Activated CD4-positive, CD25-positive, alpha-beta regulatory T cell (primary cell): Measurements from ENCODE around the gene NAT9.

Source experiments
- DNase-seq, 4 experiments: peaks; one replicate each; lab custom pipeline; 2025; lab: John Stamatoyannopoulos, UW

The NAT9 gene

DNA sequence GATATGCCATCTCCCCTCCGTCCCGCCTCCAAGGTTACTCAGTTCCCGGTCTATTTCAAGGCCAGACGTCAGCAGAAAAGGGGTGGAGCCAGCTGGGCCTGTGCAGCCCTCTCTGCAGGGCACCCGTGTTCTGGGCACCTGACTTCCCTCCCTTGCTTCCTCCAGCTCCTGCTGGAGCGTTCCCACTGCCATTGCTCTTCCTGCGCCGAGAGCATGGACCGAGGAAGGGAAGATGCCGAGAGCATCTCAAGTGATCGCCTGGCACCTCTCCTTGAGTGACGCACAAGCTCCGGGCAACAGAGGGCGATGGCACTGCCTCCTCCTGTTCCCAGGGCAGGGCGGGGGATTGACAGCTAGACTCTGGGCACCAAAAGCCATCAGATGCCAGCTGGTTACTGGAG is 29.4 kb upstream of the NAT9 start:
- DNase-seq, result no peak

DNA sequence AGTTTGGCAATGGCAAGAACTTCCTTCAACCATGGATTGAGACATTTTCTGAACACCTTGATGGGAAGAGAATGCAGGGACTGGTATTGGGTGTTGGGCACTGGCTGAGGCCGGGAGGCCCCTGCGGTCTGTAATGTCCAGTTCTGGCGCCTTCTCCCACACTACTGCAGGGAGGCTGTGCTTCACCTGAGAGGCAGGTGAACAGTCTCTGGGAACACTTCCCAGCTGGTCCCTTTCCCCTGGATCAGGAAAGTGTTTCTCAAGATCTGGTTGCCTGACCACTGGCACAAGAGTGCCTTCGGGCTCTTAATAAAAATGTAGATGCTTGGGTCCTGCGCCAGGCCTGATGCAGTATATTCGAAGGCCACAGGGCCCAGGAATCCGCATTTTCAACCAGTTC is 28.5 kb upstream of the NAT9 start:
- DNase-seq, result no peak

DNA sequence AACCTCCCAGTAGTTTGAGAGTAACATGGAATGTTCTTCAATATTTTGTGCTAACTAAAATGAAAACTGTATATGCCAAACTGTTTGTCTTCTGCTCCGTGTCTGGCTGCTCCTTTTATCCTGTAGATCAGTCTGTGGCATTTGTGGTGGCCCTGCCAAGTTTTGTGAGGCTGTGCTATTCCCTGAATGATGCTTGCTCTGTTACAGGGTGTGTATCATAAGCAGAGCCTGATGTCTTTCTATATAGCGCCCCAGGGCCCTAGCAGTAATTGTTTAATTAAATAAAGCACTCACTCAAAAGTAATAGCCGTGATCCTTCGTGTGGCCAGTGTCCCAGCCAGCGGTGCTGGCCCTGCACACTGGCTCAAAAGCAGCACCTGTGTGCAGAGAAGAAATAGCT is 27.8 kb upstream of the NAT9 start:
- no peak for DNase-seq

DNA sequence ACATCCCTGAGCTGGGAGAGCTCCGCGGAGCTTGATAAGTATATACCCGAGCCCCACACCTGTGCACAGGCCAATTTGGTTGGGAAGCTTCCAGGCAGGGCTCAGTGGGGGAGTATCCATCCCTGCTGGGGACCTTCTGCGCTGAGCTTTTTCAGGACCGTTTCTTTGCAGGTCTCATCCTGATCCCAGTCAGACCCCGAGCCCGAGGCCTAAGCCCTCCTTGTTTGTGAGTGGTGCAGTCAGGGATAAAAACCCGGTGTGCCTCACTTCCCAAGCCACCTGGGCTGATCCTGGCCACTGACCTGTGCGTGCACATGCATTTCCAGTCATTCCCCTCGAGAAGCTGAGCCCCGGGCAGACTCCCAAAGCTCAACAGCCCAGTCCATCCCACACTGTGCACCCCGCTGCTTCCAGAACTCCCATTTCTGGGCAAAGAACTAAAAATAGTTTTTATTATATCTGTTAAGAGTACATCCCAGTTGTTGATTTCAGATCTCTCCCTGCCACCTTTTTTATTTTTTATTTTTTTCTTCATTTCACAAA is 27.3 kb upstream of the NAT9 start:
- no peak for DNase-seq

DNA sequence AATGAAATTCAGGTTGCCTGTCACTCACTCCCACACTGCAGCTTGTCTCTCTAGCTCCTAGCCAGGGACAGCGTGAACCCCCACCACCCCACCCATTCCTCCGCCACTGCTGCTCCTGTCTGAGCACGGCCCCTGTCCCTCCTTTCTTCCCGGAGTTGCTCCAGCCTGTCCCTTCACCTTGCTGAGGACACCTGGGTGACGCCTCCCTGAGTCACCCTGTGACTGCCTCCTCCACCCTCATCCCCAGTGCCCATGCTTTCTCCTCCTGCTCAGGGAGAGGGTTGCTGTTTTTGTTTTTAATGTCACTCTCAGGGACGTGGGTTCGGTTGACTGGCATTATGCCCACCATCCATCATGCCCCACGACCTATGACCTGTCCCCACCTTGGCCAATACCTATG is 25.8 kb upstream of the NAT9 start:
- no peak for DNase-seq

DNA sequence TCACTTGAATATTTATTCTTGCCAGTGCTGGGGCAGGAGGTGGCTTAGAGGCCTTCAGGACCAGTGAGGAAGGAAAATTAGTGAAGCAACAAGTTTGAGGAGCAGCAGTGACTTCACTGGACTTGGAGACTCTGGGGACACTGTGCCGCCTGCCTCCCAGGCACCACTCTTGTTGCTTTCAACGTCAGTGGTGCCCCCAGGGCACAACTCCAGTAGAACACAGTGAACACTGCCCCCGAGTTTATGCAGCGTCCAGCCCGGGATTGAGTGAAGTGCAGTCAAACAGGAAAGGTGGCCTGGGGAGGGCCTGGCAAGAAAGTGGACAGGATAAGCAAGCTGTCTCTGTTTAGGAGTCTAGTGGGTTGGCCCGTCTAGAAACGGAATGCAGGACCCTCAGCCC is 24.4 kb upstream of the NAT9 start:
- no peak for DNase-seq

DNA sequence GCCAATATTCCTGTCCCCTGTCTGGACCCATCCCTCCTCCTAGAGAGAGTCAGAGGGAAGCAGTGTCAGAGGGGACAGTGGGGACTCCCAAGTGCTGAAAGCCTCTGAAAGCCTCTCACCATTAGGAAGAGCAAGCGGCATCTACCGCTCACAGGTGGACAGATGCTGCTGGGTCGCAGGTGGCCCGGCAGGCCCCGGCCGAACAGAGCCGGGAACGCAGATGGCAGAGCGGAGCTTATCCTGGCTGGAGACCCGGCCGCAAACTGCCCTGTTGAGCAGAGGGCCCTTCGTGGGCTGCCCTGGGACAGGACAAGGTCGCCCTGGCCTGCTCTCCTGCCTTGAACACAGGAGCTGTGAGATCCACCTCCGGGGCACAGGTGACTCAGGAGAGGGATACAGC is 23.0 kb upstream of the NAT9 start:
- DNase-seq, result no peak

DNA sequence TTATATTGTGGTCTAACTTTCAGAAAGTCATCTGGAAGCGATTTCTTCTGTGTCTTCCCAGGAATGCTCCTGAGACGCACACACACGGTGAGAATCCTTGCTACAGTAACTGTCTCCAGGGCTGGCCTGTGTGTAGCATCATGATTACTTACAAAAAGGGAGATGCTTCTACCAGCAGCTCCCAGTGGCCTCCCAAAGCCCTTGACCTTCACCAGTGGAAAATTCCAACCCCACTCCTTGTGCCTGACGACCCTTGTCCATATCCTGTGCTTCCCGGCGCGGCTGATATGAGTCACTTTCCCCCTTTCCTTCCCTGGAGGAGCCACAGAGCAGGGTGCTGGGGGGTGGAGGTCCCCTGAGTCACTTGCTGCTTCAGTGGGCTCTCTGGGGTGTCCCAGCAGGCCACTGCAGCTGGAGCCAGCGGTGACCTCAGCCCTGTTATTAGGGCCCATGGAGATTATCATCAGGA is 22.1 kb upstream of the NAT9 start:
- no peak for DNase-seq

DNA sequence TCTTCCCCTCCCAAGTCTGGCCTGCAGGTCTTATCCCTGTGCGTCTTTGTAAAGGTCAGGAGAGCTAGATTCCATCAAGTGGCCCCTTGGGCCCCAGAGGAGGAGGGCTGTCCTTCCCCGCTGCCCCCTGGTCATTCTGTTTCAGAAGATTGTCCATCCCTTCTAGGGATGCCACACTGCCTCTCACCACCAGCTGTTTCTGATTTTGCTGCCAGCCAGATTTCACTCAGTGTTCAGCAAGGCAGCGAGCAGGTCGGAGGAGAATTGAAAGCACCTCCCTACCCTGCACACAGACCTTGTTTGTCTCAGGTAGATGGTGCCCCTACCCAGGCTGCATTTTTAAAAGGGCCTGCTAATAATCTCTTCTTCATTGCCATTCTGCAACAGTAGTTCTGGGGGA is 21.7 kb upstream of the NAT9 start:
- no peak for DNase-seq

DNA sequence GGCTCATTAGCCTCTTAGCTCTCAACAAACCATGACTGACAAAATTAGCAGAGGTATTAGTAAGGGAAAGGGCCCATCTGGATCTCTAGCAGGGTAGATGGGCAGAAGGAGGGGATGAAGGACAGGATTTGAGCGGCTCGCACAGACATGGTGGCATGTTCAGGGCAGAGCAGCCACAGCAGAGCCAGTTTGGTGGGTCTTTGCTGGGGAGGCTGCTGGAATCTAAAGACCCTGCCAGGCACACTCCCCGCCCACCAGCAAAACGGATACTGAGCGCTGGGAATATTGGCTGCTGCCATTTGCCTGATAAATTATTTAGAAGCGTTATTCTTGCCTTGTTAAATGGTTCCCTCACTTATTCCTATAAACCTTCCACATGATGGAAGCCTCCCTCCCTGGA is 20.7 kb upstream of the NAT9 start:
- no peak for DNase-seq

DNA sequence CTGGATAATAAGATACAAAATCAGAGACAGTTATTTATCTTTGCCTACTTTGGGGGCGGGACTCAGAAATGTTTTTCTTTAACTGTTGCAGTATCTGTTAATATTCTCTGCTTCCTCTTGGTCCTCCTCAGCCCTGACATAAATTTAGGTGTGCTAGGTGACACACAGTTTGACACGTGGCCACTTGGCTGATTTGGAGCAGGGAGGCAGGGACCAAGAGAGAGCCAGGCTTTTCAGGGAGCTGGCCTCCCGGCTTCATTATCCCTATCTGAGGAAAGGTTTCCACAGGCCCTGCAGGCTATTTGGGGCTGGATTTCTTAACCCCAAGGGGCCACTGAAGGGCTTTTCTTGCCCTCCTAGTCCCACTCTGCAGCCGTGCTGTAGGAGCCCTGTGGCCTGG is 20.1 kb upstream of the NAT9 start:
- DNase-seq, result no peak

DNA sequence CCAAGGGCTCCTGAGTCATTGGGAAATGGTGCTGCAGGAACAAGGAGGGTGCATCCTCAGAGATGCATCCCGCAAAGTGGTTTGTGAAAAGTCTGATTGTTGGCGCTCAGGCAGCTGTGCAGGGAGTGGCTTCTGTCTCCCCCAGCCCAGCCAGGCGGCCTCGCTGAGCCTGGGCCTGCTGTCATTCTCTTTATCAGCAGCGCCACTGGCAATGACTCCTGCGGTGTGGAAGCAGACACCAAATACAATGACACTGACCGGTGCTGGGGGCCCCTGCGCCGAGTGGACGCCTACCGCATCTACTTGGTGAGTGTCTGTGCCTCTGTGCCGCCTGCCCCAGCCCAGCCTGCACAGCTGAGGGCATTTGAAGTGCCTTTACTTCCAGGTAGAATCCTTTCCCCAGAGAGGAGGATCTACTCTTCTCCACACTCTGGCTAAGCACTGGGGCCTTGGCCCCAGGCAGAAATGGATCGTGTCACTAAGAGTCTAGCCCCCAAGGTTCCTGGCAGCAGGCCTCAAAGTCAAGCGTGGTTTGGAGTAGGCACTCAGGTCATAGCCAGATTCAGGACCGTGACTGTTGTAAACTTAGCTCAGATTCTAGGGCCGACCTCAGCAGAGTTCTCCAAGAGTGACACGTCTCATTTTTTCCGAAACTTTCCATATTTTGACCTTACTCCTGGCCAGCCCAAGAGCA is 19.3 kb upstream of the NAT9 start:
- DNase-seq, result no peak

DNA sequence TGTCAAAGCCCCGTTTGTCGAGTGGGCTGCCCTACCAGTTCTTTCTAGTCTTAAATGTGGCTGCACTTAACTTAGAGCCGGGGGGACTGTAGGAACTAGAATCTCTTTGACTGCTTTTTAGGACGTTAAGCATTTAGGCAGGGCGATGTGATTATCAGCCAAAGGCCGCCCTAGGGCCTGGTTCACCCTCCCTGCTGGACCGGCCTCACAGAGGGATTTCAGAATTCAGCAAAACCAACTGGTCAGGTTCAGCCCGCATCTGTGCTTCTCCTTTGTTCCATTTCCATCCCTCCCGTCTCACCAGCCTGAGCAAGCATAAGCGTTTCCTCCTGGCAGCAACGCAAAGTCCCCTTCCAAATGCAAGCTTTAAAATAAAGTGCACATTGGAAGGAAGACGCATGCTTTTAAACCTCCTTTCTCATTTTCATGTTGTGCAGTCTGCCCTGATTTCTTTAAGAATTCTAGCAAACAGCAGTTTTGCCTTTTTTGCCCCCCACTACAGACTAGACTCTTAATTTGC is 16.5 kb upstream of the NAT9 start:
- no peak for DNase-seq

DNA sequence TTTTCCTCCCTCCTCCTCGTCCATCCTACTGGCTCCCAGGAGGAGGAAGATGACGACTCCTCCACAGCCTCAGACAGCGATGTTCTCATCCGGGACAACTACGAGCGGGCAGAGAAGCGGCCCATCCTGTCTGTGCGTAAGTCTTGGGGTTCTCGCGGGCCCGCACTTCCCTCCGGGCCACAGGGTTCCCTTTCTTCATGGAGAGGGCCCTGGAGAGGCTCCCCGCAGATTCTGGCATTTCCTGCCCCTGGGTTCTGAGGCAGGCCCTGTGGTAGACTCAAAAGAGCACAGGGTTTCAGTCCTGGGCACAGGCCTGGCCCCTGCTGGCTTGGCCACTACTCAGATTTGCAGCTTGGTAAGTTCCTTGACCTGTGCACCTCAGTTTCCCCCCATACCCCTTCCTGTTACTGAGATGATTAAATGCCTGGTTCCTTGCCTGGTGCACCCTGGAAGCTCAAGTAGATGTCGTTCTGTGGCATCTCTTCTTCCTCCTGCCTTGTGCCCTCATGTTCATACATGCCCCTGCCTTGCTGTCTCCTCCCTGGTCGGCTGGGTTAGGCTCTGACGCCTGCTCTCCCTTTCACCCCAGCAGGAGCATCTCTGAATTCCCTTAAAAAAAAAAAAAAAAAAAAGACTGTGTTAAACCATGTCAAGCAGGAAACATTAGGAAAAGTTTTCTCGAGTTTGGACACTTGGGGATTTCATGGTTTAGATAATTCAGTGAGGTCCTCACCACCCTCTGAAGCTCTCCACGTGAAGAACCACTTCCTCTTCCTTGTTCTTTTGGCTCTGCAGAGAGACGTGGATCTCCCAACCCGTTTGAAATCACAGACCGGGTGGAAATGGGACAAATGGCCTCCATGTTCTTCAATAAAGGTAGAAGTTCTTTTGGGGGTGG is 14.3 kb upstream of the NAT9 start:
- DNase-seq, result no peak

DNA sequence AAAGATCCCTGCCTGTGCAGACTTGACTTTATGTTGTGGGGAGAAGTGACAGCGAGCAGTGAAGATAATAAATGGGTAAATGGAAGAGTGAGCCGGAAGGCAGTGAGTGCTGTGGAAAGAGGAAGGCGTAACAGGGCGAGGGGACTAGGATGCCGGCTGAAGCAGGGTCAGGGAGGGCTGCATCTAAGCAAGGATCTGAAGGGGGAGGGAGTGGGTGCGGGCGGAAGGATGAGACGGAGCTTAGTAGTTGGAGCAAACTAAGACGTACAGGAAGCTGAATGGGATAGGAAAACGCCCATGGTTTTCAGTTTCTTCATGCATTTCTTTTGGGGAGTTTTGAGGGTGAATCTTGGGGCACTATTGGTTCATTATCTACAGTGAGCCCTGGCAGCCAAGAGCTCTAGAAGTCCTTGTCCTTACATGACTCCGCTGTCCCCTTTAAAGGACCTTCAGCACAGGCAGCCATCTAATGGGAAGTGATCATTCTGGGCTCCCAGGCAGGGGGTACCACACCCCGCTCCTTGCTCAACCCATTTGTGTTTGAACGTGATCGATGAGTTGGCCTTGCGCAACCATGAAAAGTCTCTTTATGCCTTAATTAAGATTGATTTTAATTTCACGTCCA is 10.4 kb upstream of the NAT9 start:
- no peak for DNase-seq

DNA sequence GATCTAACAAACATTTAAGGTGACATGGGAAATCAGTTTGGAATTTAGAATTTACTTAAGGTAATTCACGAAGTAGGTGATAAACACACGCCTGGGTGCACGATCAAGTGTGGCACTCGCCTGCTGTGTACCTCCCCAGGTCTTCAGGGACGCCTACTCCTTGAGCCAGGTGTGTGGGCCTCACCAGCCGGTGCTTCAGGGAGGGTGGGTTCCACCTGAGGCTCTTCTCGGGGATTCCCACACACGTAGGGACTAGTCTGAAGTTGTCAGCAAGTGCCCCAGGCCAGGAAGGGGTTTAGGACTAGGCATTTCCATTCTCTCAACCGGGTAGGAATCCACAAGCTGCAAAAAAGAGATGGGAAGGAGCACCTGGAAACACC is 9.8 kb upstream of the NAT9 start:
- DNase-seq, result no peak

DNA sequence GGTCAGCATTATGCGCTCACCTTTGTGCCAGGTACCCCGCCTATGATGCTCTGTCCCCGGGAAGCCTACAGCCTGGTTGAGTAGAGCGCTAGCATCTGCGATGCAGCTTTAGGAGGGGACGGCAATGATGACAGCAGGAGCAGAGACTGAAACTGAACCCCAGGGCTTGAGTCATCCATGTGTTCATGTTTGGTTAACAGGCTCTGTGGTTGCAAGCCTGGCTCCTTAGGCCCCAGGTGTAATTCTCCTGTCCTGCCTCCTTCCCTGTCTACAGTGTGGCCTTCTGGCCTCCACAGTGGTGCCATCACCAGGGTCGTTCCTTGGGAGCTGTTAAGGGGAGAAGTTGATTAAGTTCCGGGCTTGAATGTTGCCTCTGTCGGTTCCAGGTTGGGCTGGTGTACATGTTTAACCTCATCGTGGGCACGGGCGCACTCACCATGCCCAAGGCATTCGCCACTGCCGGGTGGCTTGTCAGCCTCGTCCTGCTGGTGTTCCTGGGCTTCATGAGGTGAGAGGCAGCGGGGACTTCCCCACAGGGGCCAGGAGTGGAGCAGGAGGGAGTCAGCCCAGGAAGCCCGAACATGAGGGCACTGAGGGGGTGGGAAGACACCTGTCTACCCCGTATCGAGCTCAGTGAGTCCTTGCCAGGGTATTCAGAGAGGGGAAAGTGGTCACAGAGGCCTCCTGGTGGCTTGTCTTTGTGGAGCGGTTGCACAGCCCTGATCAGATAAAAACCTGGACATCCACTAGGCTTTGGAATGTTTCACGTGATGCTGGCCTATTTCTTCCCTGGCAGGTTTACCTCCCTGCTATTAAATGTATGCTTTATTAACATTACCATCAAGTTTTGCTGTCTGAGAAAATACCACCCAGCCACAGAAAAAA is 9.2 kb upstream of the NAT9 start:
- DNase-seq, result no peak

DNA sequence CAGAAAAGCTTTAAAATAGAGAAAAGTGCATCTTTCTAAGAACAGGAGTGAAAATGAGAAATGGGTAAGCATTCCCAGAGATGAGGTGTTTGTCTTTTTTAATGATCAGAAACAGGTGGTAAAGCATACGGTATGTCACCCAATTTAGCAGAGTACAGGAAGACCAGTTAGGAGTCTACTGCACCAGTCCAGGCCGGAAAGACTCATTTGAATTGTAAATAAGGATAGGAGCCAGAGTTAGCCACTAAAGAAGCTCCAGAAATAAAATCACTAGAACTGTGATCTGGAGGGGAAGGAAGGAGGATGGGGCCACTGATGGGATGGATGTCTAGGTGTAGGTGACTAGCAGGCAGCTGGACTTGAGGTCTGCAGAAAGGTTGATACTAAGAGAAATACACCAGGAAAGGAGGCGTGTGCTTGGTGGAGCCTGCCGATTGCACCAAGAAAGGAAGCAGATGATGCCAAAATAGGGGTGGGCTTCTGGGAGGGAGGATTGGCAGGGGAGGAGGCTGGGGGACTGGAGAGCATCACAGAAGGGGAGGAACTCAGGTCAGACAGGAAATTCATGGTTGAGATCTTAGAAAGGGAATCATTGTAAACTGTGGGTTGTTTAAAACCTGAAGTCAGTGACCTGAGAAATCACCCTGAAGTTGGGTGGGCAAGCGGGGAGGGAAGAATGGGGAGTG is 8.1 kb upstream of the NAT9 start:
- no peak for DNase-seq

DNA sequence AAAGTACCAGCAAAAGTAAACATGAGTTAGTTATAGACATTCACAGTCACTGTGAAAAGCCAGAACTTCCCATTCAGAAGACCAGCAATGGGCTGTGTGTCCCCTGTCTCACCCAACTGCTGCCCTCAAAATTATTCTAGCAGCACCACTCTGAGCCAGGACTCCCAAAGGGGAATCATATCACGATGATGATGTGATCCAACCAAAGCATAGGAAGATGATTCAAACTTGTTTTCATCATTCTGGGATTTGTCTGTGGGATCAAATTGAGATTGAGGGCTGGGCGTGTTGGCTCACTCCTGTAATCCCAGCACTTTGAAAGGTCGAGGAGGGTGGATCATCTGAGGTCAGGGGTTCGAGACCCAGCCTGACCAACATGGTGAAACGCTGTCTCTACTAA is 6.4 kb upstream of the NAT9 start:
- no peak for DNase-seq

DNA sequence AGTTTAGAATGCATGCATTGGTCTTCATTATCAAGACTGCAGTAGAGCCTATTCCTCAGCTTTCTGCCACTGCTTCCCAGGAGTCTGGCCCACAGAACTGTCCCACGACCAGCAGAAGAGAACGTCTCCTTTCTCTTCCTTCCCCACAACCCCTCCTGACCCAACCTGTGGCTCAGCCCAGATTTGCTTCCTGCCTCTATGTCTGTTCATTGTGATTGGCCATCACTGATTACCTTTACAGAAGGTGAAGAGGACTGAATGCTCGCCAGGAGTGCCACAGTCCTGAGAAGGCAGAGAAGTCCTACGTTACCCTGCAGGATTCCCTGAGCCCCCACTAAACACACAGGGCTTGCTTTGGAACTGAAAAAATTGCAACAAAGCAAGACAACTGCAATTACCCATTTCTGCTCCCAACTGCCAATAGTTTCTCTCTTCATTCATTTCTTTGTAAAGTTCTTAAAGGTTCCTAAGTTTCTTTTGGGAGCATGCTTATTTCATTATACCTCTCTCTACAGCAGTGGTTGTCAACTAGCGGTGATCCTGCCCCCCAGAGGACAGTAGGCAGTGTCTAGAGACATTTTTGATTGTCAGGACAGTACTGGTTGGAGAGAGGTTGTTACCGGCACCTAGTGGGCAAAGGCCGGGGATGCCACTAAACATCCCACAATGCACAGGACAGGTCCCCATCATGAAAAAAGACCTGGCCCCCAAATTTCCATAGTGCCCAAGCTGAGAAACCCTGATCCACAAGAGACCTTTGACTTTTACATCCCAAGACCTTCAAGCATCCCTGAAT is 4.5 kb upstream of the NAT9 start:
- DNase-seq, result no peak
